Mesothelial cell of epicardium (in vitro differentiated cells): ENCODE data around the gene MCUR1. TPM values are rescaled to one million over a fixed set of nuclear protein-coding genes. Genes with fewer than 3 reads are reported as not detected.

Source experiments
- DNase-seq, 2 experiments: peaks; one replicate each; pipeline ENCODE4 v3.0.0; 2021; ENCODE audit warnings: low spot score in 2 of 2; ENCODE audit not compliant: unreplicated experiment in 2 of 2
- H3K27ac Mint-ChIP-seq: 2 replicates; pipeline ENCODE4 v1.8.0; 2021; ENCODE audit warnings: mixed read lengths
- H3K27me3 Mint-ChIP-seq: 2 replicates; pipeline ENCODE4 v1.8.0; 2021; ENCODE audit warnings: low read depth, mixed read lengths
- H3K36me3 Mint-ChIP-seq: 2 replicates; pipeline ENCODE4 v1.8.0; 2021; ENCODE audit warnings: mixed read lengths
- H3K4me1 Mint-ChIP-seq: 2 replicates; pipeline ENCODE4 v1.8.0; 2021; ENCODE audit warnings: mixed read lengths
- H3K4me3 Mint-ChIP-seq: 2 replicates; pipeline ENCODE4 v1.8.0; 2021; ENCODE audit warnings: mild to moderate bottlenecking, moderate library complexity, mixed read lengths
- H3K9me3 Mint-ChIP-seq: 2 replicates; pipeline ENCODE4 v1.8.0; 2021; ENCODE audit warnings: mixed read lengths
- total RNA-seq: library from RNA; stranded (reverse); gene quantifications from 3 replicates; pipeline ENCODE4 v1.2.1, GENCODE V29; 2021
- TF ChIP-seq, protein P1 (sequence below): fragments of 200-600 bp; sonication (generic); IDR thresholded peaks from one replicate; pipeline ENCODE4 v1.5.0; 2021; ENCODE audit warnings: antibody characterized with exemption; ENCODE audit not compliant: unreplicated experiment

MCUR1 gene
- total RNA-seq, 1 donor from 2014 or later: 21.7 TPM

- Mint-ChIP-seq H3K4me3 (no peak overlapping the region), H3K27me3 (no peaks in the 10 kb centered on the region), H3K9me3 (peaks cover 4% of the 10 kb centered on the region), H3K4me1 (peaks cover 8% of the 10 kb centered on the region), H3K36me3 (no peaks in the 10 kb centered on the region), H3K27ac (no peak overlapping the region)
- TF ChIP-seq, protein P1, sequence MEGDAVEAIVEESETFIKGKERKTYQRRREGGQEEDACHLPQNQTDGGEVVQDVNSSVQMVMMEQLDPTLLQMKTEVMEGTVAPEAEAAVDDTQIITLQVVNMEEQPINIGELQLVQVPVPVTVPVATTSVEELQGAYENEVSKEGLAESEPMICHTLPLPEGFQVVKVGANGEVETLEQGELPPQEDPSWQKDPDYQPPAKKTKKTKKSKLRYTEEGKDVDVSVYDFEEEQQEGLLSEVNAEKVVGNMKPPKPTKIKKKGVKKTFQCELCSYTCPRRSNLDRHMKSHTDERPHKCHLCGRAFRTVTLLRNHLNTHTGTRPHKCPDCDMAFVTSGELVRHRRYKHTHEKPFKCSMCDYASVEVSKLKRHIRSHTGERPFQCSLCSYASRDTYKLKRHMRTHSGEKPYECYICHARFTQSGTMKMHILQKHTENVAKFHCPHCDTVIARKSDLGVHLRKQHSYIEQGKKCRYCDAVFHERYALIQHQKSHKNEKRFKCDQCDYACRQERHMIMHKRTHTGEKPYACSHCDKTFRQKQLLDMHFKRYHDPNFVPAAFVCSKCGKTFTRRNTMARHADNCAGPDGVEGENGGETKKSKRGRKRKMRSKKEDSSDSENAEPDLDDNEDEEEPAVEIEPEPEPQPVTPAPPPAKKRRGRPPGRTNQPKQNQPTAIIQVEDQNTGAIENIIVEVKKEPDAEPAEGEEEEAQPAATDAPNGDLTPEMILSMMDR: no peak
- DNase-seq: no peak
These were observed 4.0 kb upstream of the MCUR1 start for GRCh38 chr6:13818341-13818740.

DNA sequence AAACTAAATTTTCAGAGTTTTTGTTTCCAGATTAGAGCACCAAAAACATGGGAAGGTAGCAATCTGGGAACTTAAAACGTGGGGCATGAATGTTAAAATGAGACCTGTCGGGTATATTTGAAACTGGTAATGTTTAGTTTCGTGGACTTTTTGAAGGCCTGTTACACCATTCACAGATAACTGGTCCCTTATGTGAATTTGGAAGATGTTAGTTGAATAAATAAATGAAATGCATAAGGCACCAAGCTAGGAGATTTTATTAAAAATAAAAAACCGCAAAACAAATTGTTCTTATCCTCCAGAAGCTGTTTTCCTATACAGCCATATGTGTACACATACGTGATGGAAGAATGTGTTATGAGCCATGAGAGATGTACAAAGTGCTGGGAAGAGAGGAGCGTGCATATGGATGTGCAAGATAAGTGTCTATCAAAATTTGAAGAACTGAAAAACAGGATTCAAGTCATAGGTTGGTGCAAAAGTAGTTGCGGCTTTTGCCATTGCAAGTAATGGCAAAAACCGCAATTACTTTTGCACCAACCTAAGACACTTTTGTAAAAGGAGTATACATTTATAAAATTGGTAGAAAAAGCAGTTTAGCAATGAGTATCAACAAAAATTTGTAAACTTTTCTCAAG lies 700 bp upstream of the MCUR1 start:
- no peaks in the 10 kb centered on the region for H3K36me3 Mint-ChIP-seq

GRCh38 chr6:13813621-13814175 lies 659 bp downstream of the MCUR1 start:
- DNase-seq: peak; percentile 62 to 76
- Mint-ChIP-seq H3K27me3 (no peaks in the 10 kb centered on the region), H3K4me3 (peak overlapping the region; percentile 89), H3K36me3 (peaks cover 3% of the 10 kb centered on the region), H3K9me3 (peaks cover under 1% of the 10 kb centered on the region), H3K4me1 (peaks cover 27% of the 10 kb centered on the region), H3K27ac (peak overlapping the region; percentile 94)
- TF ChIP-seq, protein P1: no peak

More for the DNA sequence above, 700 bp upstream of the MCUR1 start:
- Mint-ChIP-seq H3K9me3 (peaks cover 4% of the 10 kb centered on the region), H3K27me3 (no peaks in the 10 kb centered on the region), H3K4me3 (peak overlapping the region; percentile 80), H3K27ac (peak overlapping the region; percentile 93), H3K4me1 (peaks cover 27% of the 10 kb centered on the region)
- no peak for DNase-seq
- TF ChIP-seq, protein P1: no peak

DNA sequence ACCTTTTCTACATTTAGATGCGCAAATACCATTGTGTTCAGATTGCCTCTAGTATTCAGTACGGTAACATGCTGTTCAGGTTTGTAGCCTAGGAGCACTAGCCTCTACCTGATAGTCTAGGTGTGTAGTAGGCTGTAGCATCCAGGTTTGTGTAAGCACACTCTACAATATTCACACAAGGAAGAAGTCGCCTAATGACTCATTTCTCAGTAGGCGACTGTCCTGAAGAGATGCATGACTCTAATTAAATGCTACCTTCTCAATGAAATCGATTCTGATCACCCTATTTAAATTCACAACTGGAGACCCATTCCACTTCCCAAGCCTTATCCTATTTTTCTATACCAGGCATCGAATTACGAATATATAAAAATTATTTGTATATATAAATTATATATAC lies 1.3 kb downstream of the MCUR1 start:
- peaks cover 27% of the 10 kb centered on the region for H3K4me1 Mint-ChIP-seq
- H3K4me3 Mint-ChIP-seq: peak overlapping the region; percentile 89
- no peaks in the 10 kb centered on the region for H3K27me3 Mint-ChIP-seq
- TF ChIP-seq, protein P1: no peak
- H3K27ac Mint-ChIP-seq: peak overlapping the region; percentile 31
- H3K9me3 Mint-ChIP-seq: no peaks in the 10 kb centered on the region
- H3K36me3 Mint-ChIP-seq: peaks cover 4% of the 10 kb centered on the region
- DNase-seq: no peak

GRCh38 chr6:13812359-13812642 lies 2.1 kb downstream of the MCUR1 start:
- Mint-ChIP-seq H3K36me3 (peaks cover 4% of the 10 kb centered on the region), H3K27ac (peak overlapping the region; percentile 7), H3K9me3 (no peaks in the 10 kb centered on the region), H3K27me3 (no peaks in the 10 kb centered on the region), H3K4me1 (peaks cover 27% of the 10 kb centered on the region), H3K4me3 (no peak overlapping the region)
- no peak for DNase-seq
- TF ChIP-seq, protein P1: no peak
